ENCODE measurements around the gene EFS.
"Not testable (repeated sequence)": the region's sequence is repeated elsewhere in the genome, so short reads cannot be mapped to it uniquely, and the experiment has no call there.

The EFS gene

DNA sequence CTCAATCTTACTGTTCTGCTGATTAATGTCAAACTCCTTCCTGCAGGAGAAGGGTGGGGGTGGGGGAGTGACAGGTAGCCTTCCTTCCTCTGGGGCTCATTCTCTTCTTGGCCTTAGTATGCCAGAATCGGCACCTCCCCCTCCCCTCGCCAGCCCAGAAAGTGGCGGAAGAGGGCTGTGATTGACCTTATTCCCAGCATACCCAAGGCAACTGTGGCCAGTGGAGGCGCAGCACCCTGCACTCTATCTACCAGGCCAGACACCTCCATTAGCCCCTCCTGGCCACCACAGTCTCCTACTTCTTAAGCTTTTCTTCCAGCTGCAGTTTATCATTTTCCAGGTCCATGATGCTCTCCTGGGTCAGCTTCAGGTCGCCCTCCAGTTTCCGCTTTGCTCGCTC is 27.6 kb upstream of the EFS start:
- TF ChIP-seq CTCF (IDR thresholded peaks at IDR 0.05) = no peak
- Histone ChIP-seq H3K9me3 (ENCODE audit: control insufficient read depth, low read length) (no peaks in the 10 kb centered on the region), H3K4me2 (ENCODE audit: low read length) (no peak overlapping the region), H3K27ac (no peak overlapping the region), H3K36me3 (ENCODE audit: control insufficient read depth, insufficient read depth, low read length) (no peaks in the 10 kb centered on the region), H3K4me1 (no peaks in the 10 kb centered on the region), H3K9ac (no peak overlapping the region), H3K79me2 (no peaks in the 10 kb centered on the region), H2AFZ (no peak overlapping the region), H3K27me3 (ENCODE audit: control insufficient read depth, insufficient read depth, low read length) (no peaks in the 10 kb centered on the region), H3K4me3 (ENCODE audit: low read depth, low read length) (no peak overlapping the region)

- H3K4me2 ChIP-seq (ENCODE audit: low read length); H3K4me1 ChIP-seq; H3K9ac ChIP-seq; H3K79me2 ChIP-seq; H3K27ac ChIP-seq; H2AFZ ChIP-seq; H3K36me3 ChIP-seq (ENCODE audit: control insufficient read depth, insufficient read depth, low read length); H3K9me3 ChIP-seq (ENCODE audit: control insufficient read depth, low read length); H3K27me3 ChIP-seq (ENCODE audit: control insufficient read depth, insufficient read depth, low read length); H3K4me3 ChIP-seq (ENCODE audit: low read depth, low read length): not testable (repeated sequence)
These were observed 24.9 kb upstream of the EFS start for GRCh38 chr14:23389871-23390270.

GRCh38 chr14:23389396-23389795 is 24.4 kb upstream of the EFS start:
- H3K4me1 ChIP-seq = no peaks in the 10 kb centered on the region
- no peaks in the 10 kb centered on the region for H3K9me3 ChIP-seq (ENCODE audit: control insufficient read depth, low read length)
- no peaks in the 10 kb centered on the region for H3K36me3 ChIP-seq (ENCODE audit: control insufficient read depth, insufficient read depth, low read length)
- no peaks in the 10 kb centered on the region for H3K27me3 ChIP-seq (ENCODE audit: control insufficient read depth, insufficient read depth, low read length)
- no peak for TF ChIP-seq CTCF (IDR thresholded peaks at IDR 0.05)
- H2AFZ ChIP-seq = no peak overlapping the region
- H3K9ac ChIP-seq = no peak overlapping the region
- no peak overlapping the region for H3K4me2 ChIP-seq (ENCODE audit: low read length)
- H3K79me2 ChIP-seq = no peaks in the 10 kb centered on the region
- no peak overlapping the region for H3K27ac ChIP-seq
- no peak overlapping the region for H3K4me3 ChIP-seq (ENCODE audit: low read depth, low read length)

DNA sequence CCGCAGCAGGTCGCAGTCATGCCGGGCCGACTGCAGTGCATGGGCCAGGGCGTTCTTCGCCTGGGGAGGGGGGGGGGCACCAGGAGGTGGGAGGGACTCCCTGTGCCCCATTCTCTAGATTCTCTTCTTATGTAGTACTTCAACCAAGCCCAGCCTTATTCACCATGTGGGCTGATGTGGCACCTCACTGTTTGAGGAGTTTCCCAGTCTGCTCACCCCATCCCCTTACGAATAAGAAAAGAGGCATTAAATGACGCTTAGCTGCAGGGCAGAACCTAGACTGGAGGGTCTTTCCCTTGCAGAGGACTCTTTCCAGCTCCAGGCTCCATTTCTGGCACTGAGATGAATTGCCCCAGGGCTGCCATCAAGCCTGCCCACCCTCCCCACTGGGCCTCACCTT is 24.0 kb upstream of the EFS start:
- Histone ChIP-seq H3K79me2 (no peaks in the 10 kb centered on the region), H3K27ac (no peak overlapping the region), H3K36me3 (ENCODE audit: control insufficient read depth, insufficient read depth, low read length) (no peaks in the 10 kb centered on the region), H3K4me1 (no peaks in the 10 kb centered on the region), H3K4me3 (ENCODE audit: low read depth, low read length) (no peak overlapping the region), H2AFZ (no peak overlapping the region), H3K9me3 (ENCODE audit: control insufficient read depth, low read length) (no peaks in the 10 kb centered on the region), H3K27me3 (ENCODE audit: control insufficient read depth, insufficient read depth, low read length) (no peaks in the 10 kb centered on the region), H3K9ac (no peak overlapping the region), H3K4me2 (ENCODE audit: low read length) (no peak overlapping the region)
- TF ChIP-seq CTCF (IDR thresholded peaks at IDR 0.05) = no peak

- H3K4me1 ChIP-seq = no peaks in the 10 kb centered on the region
- H3K36me3 ChIP-seq (ENCODE audit: control insufficient read depth, insufficient read depth, low read length) = no peaks in the 10 kb centered on the region
- no peak overlapping the region for H3K4me2 ChIP-seq (ENCODE audit: low read length)
- H3K27me3 ChIP-seq (ENCODE audit: control insufficient read depth, insufficient read depth, low read length) = no peaks in the 10 kb centered on the region
- H3K4me3 ChIP-seq (ENCODE audit: low read depth, low read length) = no peak overlapping the region
- H3K9ac ChIP-seq = no peak overlapping the region
- no peak overlapping the region for H3K27ac ChIP-seq
- H3K9me3 ChIP-seq (ENCODE audit: control insufficient read depth, low read length) = no peaks in the 10 kb centered on the region
- no peaks in the 10 kb centered on the region for H3K79me2 ChIP-seq
- H2AFZ ChIP-seq = no peak overlapping the region
- TF ChIP-seq CTCF (IDR thresholded peaks at IDR 0.05) = no peak
These were observed 23.2 kb upstream of the EFS start for GRCh38 chr14:23387916-23388882.

All from parathyroid adenoma (tissue), 2 donors.